ENCODE results near the gene TNN.

GRCh38 chr1:175118375-175119367 is 51.0 kb downstream of the TNN start:
- TF ChIP-seq CTCF (IDR thresholded peaks at IDR 0.05): no peak
- no peak for TF ChIP-seq POLR2AphosphoS5 (IDR thresholded peaks at IDR 0.05)
